Activated CD4-positive, alpha-beta T cell treated with anti-CD3 and anti-CD28 coated beads, Interleukin-2, Interleukin-6, amounts not matched to agents 100 ng/mL and 50 ng/mL, durations not matched to agents 16 hours and 8 hours (primary cell): Measurements from ENCODE around the gene SPPL2A.
"Not testable (repeated sequence)": the region's sequence is repeated elsewhere in the genome, so short reads cannot be mapped to it uniquely, and the experiment has no call there.

ENCODE experiments used
- DNase-seq: peaks from one replicate; pipeline ENCODE4 v3.0.0-alpha.2; 2020

SPPL2A gene

DNA sequence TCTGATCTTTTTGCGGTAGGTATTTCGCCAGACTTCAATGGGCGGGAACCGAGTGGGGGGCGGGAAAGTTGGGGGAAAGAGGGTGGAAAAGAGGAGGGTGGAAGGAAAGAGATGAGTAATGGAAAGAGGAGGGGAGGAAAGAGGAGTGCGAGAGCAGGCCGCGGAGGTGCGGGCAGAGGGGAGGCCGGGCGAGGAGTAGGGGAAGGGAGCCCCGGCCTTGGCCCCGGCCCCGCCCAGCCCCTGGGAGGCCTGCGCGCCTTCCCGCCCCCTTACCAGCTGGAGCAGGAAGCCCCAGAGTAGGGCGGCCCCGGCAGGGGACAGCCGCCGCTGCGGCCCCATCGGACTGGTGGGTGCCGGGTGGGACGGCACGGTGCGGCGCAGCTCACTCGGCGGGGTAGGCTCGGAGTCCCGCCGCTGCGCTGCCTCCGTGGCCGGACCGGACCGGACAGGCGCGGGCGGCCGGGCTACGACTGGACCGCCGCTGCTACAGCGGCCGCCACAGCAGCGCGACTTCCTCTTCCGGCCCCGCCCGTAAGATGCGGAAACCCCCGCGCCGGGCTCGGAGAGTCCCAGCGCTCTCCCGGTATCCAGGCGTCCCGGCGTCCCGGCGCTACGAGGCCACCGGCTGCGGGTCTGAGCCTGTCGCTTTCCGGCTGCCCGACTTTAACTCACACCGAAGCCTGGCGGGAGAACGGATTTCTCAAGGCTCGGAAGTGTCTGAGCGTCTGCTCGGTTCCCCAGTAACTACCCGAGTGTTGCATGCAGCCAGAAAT is at the start of gene SPPL2A:
SPPL2A (minus strand) TSS at position 512 of the 773 bp plus-strand sequence; CDS start at position 339, 173 bp downstream.
- DNase-seq: peak; percentile 92

GRCh38 chr15:50814634-50815033 is 49.1 kb upstream of the SPPL2A start:
- no peak for DNase-seq

DNA sequence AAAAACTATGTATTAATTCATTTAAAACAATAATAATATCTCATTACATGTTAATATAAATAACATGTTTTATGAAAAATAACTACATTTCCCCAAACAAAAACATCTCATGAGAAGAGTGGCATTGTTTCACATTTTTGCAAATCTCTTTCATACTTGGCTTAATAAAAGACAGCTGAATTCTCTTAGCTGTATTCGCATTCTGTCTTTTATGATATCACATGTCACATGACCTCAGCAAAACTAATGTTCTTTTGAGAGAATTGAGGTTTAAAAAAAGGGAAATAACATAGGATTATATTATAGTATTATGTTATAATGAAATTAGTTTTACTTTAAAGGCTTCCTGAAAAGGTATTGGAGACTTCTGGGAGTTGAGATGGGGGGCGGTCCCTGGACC is 48.4 kb upstream of the SPPL2A start:
- no peak for DNase-seq

DNA sequence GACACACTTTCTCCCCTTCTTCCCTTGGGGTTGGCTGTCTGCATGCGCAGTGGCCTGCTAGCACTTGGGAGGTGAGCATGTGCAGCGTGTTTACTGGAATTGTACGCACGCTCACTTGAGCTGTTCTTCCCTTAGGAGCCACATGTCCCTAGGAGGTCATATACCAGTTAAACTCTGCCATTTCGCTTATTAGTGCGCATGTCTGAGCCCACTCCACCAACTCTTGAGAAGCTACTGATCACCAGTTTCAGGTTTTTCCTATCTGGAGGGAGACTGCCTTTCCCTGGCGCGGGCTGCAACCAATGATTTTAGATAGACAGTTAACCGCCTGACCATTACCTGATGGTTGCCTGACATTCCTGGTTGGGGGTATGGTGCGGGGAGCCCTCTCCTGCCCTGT is 47.6 kb upstream of the SPPL2A start:
- DNase-seq: no peak

DNA sequence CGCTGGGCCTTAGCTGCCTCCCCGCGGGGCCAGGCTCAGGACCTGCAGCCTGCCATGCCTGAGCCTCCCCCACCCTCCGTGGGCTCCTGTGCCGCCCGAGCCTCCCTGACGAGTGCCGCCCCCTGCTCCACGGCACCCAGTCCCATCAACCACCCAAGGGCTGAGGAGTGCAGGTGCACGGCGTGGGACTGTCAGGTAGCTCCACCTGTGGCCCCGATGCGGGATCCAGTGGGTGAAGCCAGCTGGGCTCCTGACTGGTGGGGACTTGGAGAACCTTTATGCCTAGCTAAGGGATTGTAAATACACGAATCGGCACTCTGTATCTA is 46.6 kb upstream of the SPPL2A start:
- not testable (repeated sequence) for DNase-seq

DNA sequence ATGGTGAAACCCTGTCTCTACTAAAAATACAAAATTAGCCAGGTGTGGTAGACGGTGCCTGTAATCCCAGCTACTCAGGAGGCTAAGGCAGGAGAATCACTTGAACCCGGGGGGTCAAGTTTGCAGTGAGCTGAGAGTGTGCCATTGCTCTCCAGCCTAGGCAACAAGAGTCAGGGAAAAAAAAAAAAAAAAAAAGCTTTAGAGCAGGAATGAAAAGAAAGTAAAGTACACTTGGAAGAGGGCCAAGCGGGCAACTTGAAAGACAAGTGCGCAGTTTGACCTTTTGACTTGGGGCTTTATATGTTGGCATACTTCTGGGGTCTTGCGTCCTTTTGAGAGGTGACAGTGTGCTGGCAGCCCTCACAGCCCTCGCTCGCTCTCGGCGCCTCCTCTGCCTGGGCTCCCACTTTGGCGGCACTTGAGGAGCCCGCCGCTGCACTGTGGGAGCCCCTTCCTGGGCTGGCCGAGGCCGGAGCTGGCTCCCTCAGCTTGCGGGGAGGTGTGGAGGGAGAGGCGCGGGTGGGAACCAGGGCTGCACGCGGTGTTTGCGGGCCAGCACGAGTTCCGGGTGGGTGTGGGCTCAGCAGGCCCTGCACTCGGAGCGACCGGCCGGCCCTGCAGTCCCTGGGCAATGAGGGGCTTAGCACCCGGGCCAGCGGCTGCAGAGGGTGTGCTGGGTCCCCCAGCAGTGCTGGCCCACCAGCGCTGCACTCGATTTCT is 46.1 kb upstream of the SPPL2A start:
- not testable (repeated sequence) for DNase-seq

- DNase-seq: no peak
Observed at GRCh38 chr15:50810128-50810527, 44.6 kb upstream of the SPPL2A start.

DNA sequence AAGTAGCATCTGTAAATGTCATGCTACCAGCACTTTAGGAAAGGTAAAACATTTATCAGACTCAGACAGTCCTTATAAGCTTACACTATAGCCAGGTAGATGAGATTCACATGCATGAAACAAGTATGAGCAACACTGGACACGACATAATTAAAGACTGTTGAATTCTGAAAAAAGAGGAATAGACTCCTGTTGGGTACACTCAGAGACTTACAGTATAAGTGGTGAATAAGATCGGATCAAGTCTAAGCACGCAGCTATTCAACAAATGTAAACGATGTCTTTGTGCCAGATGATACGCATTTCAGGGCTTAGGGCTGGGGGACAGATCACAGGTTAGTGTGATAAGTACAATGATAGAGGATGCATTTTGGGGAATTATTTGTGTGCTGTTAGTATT is 43.2 kb upstream of the SPPL2A start:
- no peak for DNase-seq

- no peak for DNase-seq
Observed at GRCh38 chr15:50803479-50804180, 38.1 kb upstream of the SPPL2A start.

GRCh38 chr15:50800715-50801114 is 35.2 kb upstream of the SPPL2A start:
- DNase-seq: no peak

DNA sequence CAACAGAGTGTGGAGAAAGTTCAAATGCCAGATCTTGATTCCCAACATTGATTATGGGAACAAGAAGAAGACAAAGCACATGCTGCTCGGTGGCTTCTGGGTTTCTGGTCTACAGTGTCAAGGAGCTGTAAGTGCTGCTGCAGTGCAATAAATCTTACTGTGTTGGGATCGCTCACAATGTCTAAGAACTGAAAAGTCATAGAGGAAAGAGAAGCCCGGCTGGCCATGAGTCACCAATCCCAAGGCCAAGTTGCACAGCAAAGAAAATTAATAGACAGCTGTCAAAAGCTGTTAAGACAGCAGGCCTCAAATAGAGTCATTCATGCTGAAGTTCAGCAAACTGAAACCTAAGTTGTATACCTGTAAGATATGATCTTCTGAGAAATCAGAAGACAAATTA is 33.2 kb upstream of the SPPL2A start:
- DNase-seq: no peak

GRCh38 chr15:50797926-50798325 is 32.4 kb upstream of the SPPL2A start:
- DNase-seq: no peak

GRCh38 chr15:50791486-50791885 is 26.0 kb upstream of the SPPL2A start:
- no peak for DNase-seq

DNA sequence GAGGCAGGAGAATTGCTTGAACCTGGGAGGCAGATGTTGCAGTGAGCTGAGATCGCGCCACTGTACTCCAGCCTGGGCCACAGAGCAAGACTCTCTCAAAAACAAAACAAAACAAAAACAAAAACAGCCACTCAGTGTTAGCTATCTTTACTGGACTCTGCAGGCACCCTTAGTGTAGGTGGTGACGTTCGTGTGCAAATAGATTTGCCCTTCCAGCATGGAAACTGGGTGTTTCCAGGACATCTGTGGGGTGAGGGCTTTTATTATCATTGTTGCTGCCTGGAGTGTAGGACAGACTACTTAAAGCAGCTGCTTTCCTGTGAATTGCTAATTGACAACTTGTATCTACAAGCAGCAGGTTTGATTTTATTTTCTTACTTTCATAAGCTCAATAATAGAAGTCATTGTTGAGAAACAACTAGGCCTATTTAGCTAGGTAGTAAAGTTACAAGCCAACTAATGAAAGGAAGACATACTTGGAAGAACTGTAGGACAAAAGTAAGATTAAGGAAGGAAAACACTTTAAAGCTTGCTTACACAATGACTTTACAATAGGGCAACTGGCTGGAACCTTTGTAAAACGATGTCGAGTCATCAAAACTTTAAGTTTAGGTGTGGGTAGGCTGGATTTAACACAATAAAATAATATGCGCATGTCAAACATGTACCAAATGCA is 25.4 kb upstream of the SPPL2A start:
- no peak for DNase-seq

GRCh38 chr15:50786871-50787270 is 21.4 kb upstream of the SPPL2A start:
- DNase-seq: no peak

- DNase-seq: no peak
Observed at GRCh38 chr15:50786438-50786837, 20.9 kb upstream of the SPPL2A start.

GRCh38 chr15:50783895-50784294 is 18.4 kb upstream of the SPPL2A start:
- DNase-seq: no peak

DNA sequence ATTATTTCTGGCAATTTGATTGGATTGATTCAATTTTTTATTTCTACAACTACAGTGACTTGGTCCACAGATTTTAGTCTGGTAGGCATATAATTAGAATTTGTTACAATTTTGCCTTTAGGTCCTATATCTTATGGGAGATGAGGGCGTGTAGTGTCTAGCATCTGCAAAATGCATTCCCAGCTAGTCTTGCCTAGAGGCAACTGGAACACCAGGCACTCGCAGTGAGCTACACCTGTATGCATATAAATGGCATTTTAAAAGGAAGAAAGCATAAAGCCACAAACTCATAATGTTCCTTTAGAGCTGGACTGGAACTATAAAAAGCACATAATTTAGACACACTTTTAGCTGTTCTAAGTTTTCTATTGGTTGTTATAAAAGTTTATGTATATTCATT is 17.9 kb upstream of the SPPL2A start:
- no peak for DNase-seq

DNA sequence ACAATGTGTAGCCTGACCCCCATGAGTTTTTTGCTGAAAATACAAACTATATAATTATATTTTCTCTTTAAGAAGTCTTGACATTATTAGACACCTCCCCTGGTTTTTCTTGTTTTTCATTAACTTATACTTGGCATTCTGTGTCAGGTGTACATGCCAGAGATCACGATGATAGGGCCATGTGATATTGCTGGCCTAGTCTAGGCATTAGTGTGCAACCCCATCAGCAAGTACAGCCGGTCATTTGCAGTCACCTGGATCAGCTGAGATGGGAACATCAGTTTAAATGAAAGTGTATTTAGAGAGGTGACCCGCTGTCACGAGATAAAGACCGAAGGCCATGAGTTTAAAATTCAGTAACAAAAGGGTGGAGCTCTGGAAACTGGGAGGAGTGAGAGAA is 12.6 kb upstream of the SPPL2A start:
- DNase-seq: no peak

GRCh38 chr15:50777042-50777441 is 11.5 kb upstream of the SPPL2A start:
- no peak for DNase-seq

- peak; percentile 7 for DNase-seq
Observed at GRCh38 chr15:50774450-50774849, 8.9 kb upstream of the SPPL2A start.

- DNase-seq: no peak
Observed at GRCh38 chr15:50773389-50773788, 7.9 kb upstream of the SPPL2A start.

DNA sequence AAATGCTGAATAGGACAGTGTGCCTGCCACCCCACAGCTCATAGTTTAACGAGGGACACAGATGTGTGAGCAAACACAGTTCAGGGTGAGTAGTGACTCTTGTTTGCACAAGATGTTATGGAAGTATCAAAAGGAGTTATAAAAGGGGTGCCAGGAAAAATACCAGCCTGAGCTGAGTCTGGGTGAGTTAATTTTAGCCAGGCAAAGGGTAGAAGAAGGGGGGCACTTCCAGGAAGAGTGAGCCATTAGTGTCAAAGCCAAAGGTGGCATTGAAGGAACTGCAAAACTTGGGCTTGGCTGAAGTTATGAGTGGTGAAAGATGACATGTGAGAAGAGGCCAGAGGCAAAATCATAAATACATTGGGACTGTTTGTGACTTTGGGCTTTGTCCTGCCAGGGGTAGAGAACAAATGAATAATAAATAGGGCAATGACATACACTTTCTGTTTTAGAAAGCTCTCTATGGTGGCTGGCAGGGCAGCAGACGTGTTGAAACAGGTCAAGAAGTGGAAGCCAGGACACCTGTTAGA is 1.9 kb upstream of the SPPL2A start:
- peak; percentile 2 for DNase-seq
